Putamen (tissue), 1 donor: Measurements from ENCODE around the gene DHRS13.
"Not testable (repeated sequence)": the region's sequence is repeated elsewhere in the genome, so short reads cannot be mapped to it uniquely, and the experiment has no call there.

ENCODE experiments used
- DNase-seq: peaks from one replicate; pipeline ENCODE4 v3.0.0-alpha.2; 2016; ENCODE audit warnings: low spot score

The DHRS13 gene

DNA sequence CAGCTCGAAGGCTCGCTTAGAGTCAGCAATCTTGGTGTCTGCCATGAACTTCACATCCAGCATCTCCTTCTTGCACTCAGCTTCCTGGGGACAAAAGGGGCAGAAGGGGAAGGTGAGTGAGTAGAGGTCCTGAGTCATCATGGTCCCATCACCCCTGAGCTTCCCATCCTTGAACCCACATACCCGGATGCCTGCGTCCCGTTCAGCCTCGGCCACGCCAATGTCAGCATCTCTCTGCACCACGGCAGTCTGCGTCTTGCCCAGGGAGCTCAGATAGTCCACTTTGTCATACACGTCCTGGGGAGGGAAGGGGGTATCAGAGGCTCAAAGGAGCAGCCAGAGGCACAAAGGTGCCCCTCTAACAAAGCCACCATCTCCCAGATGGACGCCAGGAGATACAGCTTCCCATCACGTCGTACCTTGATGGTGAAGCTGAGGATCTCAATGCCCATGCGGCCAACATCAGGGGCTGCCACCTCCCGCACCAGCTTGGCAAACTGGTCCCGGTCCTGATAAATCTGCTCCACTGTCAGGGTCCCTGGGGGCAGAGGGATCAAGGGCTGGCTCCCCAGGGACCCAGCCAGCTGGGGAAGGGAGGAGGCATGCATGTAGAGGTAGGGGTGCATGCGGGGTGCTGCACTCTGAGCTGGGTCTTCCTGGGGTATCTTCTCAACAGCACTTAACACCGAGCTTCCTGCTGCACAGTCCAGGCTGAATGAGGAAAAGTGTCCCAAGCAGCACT is 20.6 kb downstream of the DHRS13 start:
- DNase-seq: no peak

DNA sequence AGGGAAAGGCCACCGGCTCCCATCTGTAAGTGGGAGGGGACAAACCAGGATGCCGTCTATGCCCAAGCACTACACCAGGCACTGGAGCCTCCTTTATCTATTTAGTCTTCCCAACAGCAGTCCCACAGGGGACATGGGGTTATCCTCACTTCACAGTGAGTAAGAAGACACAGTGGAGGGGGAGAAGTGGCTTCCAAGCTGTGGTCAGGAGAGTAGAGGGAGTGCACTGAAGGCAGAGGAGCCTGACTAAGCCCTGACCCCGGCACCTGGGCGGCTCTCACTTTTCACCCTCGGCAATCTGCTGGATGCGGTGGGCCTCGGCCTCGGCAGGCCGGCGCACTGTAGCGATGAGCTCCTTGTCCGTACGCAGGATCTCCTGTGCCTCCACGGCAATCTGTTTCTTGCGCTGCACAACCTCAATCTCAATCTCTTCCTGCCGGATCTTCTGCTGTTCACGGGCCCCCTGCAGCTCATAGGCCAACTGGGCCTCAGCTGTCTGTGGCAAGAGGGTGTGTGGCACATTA is 21.3 kb downstream of the DHRS13 start:
- DNase-seq: no peak

DNA sequence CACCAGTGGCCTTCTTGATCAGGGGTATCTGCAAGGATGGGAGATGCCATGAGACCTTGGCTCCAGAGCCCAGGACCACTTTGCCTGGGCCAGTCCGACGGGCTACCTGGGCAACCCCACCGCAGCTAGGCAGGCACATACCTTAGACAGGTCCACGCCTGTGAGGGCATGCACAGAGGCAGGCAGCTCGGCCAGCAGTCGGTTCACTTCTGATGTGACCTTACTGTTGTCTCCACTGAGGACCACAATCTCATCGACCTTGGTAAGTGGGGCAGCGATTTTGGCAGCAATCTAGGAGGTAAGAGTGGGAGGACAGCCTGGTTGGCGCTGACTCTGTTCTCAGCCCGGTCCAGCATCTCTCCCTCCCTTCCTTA is 22.3 kb downstream of the DHRS13 start:
- no peak for DNase-seq

DNA sequence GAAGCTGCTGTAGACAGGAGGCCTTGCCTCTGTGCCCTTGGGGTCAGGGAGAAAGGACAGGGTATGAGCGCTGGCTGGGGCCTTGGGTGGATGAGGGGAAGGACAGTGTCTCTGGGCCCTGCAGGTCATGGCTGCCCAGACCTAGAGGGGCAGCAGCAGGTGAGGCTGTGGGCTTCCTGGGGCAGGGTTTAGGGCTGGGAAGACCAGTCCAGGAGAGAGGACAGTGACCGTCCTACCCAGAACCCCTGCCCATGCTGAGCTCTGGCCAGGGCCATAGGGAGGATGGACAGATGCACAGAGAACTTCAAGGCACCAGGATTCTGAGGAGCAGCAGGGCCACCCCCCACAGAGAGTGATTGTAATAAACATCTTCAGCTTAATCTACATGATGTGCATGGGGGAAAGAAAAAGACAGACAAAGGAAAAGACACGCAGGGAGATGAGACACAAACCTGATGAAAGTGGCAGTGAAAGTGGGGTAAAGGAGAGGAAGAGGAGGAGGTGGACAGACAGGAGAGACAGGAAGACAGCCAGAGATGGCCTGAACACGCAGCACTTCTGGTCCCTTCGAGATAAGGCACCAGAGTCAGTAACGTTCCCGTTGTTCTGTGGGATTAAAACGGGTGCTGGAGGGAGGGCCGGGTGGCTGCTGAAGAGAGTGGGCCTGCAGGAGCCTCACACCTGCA is 22.9 kb downstream of the DHRS13 start:
- no peak for DNase-seq

DNA sequence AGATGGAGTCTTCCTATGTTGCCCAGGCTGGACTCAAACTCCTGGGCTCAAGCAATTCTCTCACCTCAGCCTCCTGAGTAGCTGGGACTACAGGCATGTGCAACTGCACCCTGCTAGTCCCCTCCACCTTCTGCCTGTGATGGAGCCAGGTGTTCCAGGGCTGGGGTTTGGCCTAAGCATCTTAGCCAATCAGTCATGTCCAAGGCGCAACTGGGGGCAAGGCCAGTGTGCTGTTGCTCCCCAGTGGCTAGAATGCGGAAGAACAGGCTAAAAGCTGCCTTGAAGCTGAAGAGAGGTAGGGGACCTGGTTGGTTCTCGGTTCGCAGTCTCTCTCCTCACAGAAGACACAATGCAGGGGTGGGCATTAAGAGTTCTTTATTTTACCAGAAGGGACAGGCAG is 23.9 kb downstream of the DHRS13 start:
- DNase-seq: no peak

DNA sequence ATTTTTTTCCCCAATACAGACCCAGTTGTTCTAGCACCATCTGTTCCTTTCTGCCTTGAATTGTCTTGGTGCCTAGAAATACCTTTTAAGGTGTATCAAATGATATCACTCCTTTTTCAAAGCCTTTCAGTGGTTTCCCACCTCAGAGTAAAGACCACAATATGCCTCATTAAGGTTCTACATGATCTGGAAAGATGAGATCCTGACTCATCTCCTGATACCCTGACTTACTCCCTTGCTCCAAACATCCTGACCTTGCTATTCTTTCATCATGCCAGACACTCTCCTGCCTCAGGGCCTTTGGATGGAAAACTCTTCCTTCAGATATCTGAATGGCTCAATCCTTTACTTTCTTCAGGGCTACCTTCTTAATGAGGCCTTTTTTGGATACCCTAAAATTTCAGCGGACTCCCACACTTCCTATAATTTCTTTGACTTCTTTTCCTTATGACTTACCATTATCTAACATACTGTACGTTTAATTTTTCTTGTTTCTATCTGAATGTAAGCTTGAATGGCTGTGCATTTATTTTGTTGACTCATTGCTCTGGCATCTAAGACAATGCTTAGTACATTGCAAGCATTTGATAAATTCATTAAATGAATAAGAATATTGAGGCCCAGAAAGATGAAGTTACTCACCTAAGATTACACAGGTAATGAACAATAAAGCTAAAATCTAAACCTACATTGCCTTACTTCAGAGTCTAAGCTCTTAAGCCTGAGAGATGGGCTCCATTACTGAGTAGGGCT is 24.5 kb downstream of the DHRS13 start:
- DNase-seq: no peak

DNA sequence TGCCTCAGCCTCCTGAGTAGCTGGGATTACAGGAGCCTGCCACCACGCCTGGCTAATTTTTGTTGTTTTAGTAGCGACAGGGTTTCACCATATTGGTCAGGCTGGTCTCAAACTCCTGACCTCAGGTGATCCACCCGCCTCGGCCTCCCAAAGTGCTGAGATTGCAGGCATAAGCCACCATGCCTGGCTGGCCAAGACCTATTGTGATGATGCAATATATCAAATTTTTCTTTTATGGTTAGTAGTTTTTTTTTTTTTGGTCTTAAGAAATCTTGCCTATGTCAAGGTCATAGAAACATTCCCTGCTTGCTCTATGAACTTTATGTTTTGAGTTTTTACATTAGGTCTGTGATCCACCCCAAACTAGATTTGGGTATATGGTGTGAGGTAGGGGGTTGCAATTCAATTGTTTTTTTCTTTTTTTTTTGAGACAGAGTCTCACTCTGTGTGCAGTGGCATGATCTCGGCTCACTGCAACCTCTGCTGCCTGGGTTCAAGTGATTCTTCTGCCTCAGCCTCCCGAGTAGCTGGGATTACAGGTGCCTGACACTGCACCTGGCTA is 25.6 kb downstream of the DHRS13 start:
- DNase-seq: not testable (repeated sequence)

DNA sequence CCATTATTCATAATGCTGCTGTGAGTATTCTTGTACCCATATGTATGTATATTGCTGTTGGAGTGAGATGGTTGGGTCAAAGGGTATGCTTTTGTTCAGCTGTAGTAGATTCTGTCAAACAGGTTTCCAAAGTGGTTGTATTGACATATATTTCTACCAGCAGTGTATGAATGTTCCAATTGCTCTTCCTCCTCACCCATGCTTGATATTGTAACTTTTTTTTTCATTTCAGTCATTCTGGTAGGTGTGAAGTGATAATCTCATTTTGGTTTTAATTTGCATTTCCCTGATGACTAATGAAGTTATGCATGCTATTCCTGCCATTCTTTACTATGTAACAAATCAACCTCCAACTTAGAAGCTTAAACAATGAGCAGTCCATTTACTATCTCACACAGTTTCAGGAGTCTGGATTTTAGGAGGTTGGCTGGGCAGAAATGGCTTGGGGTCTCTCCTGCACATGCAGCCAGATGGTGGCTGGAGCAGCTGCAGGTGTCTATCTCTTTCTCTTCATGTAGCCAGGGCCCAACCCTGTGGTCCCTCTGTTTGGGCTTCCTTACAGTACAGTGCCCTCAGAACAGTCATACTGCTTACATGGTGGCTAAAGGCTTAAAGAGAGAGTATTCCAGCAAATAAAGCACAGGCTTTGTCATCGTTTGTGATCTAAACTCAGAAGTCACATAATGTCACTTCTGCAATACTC is 26.9 kb downstream of the DHRS13 start:
- no peak for DNase-seq

DNA sequence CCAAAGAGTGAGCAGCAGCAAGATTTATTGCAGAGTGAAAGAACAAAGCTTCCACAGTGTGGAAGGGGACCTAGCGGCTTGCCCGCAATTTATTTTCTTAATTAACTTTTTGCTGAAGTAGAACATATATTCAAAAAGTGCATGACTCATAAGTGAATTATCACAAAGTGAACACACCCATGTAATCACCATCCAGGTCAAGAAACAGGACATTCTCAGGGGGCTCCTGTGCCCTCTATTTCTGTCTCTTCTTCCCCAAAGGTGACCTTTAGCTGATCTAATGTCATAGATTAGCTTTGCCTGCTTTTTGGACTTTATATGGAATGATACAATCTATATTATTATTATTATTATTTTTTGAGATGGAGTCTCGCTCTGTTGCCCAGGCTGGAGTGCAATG is 28.1 kb downstream of the DHRS13 start:
- no peak for DNase-seq

DNA sequence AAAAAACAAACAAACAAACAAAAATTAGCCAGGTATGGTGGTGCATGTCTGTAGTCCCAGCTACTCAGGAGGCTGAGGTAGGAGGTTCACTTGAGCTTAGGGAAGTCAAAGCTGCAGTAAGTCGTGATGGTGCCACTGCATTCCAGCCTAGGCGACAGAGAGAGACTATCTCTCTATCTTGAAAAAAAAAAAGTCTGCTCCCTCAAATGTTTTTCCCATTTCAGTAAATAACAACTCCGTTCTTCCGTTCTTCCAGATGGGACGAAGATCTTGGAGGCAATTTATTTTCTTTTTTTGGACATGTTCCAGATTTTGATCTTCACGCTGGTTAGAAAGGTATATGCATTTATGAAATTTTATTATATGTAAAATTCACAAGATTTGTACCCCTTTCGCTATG is 29.0 kb downstream of the DHRS13 start:
- DNase-seq: no peak

DNA sequence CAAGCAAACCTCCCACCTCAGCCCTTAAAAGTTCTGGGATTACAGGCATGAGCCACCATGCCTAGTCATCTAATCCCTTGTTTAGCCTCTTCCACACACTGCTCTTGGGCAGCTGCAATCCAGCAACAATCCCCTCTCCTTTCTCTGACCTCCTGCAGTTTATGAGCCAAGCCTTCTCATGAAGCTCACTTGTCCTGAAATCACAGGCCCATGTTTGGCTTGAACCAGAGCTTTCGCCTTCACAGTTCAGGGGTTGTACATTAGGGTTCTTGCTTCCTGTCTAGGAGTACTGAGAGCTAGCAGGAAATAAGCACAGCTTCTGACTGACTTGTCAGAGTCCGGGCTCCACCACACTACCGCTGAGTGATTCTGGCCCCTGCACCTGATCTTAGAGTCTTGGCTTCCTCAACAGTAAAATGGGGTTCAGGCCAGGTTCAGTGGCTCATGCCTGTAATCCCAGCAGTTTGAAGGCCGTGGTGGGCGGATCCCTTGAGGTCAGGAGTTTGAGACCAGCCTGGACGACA is 31.8 kb downstream of the DHRS13 start:
- no peak for DNase-seq

DNA sequence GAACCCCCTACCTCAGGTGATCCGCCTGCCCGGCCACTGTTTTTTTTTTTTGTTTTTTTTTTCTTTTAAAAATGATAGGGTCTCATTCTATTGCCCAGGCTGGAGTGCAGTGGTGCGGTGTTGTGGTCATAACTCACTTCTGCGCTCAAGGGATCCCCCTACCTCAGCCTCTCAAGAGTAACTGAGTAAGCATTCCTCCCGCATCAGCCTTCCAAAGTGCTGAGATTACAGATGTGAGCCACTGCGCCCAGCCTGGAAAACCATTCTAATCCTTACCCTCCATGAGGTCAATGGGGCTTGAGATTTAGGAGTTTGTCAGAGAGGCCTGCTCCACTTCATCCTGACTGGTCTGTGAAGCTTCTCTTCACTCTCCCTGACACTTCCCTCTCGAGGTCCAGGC is 35.6 kb downstream of the DHRS13 start:
- no peak for DNase-seq

DNA sequence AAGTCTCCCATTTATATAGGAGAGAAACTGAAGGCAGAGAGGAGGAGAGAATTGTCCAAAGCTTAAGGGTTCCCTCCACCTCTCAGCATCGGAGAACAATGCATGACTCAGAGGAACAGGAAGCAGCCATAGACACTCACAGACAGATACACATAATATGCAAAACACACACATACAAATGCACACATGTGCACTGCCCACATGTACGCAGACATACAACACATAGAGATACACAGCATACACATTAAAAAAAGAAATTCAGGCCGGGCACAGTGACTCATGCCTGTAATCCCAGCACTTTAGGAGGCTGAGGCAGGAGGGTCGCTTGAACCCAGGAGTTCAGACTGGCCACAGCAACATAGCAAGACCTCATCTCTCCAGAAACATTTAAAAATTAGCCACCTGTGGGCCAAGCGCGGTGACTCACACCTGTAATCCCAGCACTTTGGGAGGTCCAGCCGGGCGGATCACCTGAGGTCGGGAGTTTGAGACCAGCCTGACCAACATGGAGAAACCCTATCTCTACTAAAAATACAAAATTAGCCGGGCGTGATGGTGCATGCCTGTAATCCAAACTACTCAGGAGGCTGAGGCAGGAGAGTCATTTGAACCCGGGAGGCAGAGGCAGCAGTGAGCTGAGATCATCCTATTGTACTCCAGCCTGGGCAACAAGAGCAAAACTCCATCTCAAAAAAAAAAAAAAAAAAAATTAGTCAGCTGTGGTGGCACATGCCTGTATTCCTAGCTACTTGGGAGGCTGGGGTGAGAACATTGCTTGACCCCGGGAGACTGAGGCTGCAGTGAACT is 36.7 kb downstream of the DHRS13 start:
- DNase-seq: no peak

DNA sequence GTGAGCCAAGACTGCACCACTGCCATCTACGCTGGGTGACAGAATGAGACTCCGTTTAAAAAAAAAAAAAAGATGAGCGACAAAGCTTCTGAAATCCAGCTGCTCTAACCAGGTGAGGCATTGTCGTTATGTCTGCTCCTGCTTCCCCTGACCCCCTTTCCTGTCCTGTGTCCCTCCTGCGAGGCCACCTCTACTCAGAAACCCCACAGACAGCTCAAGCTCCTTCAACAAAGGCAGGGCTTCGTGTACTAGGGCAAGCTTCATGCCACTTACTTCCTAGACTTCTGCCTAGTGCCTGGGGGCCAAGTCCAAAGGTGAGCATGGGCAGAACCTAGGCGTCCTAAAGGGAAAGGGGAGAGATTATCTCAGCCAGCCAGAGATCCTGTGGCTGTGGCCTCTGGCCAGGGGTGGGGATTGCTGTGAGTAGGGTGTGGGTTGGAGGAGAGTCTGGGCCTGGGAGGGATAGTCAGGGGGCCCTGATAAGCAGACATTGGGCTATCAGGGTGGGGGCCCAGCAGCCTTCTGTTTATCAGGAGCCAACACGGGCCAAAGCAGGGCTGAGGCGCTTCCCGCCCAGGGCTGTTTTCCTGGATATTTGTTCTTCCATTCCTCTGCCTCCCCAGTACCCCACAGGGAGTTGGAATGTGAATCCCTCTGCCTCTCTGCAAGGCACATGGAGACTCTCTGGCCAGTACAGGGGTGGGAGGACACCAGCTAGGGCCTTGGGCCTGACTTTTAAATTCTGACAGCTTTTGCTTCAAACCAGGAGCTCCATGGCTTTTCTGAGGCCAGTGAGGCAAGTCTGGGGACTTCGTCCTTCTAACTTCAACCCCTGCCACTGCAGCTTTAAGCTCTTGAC is 37.7 kb downstream of the DHRS13 start:
- no peak for DNase-seq

DNA sequence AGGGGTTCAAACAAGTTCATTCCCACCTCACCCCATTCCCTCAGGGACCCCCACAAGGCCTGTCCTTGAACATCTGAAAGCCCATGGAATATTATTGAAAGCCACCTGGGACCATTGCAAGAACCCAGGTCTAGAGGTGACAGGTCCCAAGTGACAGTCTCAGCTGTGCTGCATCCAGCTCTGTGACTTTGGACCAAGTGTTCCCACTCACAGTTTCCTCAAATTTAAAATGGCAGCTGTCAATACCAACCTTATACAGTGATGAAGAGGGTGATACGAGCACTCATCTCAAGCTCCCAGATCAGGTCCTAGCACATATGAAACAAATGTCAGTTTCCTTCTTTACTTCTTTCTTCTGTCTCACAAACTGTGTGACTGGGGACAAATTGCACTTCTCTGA is 38.9 kb downstream of the DHRS13 start:
- no peak for DNase-seq

DNA sequence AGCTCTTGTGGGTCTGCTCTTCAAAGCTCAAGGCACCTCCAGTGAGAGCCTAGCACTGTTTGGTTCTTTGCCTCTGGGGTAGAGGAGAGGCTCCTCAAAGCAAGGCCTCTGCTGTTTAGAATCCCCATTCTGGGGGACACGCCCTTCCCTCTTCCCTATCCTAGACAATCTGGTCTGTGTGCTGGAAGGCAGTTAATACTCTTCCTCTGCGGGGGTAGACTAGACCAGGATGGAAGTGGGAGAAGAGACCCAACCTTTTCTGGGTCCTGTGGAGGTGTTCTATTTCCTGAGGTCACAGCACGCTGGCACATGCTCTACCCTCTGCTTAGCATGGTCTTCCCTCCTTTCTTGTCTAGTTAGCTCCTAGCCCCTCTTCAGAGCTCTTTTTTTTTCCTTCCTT is 40.3 kb downstream of the DHRS13 start:
- no peak for DNase-seq

DNA sequence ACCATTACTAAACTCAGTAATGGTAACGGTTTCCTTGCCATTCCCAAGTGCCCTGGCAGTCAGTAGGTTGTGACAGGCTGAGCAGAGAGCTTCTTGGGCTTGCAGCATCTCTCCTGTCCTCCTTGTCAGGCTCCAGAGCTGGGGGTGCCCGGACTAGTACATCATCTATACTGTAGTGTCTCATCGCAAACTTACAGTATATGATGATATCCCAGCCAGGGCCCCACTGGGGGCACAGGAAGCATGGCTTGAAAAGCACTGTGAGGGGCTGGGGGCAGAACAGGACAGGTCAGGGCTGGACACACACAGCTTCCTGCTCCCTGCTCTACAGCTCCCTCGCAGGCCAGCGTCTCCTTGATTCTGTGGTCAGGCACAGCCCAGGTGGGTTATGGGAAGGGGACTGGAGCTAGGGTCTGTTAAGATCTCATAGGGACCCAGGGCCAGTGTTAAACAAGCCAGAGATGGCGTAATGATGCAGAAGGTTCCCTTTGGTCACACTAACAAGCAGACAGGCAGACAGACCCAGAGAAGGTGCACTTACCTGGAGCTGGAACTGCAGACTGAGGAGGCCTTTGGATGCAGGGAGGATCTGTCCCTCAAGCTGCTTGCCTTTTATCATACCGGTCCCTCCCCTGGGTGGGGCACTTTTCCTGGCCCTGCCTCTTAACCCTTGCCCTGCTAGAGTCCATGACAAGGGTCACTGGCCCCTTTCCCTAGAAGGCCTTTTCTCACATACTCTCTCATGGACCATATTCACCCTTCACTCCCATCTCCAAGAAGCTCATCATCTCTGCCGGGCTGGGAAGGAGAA is 41.3 kb downstream of the DHRS13 start:
- DNase-seq: no peak

DNA sequence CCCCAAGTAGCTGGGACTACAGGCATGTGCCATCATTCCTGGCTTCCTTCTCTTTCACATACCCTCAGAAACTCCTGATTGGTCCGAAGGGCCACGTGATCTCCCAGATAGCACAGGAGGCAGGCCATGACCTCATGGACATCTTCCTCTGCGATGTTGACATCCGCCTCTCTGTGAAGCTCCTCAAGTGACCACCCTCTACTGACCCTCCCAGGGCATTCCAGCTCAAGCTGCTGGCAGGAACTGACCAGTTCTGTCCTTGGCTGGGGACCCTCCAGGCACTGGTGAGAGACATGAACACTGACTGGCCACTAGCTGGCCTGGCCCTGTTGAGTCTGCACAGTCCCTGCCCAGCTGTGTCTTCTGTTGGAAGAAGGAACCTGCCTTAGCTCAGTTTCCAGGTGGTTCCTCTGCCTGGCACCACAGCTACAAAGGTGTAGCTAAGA is 42.5 kb downstream of the DHRS13 start:
- DNase-seq: no peak

DNA sequence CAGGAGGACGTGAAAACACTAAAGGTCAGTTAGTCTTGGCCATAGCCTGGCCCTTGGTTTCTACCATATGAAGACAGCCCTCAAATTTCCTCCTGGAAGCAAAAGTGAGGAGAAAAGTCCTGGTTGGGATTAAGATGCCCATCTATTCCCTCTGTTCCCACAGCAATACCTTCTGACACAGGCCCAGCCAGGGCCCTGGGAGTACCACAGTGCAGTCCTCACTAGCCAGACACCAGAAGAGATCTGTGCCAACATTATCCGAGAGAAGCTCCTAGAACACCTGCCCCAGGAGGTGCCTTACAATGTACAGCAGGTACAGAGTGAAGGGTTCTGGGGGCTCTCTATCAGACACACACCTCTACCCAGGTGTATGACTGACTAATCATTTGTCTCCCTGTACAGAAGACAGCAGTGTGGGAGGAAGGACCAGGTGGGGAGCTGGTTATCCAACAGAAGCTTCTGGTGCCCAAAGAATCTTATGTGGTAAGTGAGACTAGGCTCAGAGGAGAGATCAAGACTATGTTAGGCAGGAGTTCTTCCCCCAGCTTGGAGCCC is 44.0 kb downstream of the DHRS13 start:
- DNase-seq: no peak
